ENCODE measurements around the gene SSNA1. TPM values are rescaled to one million over a fixed set of nuclear protein-coding genes. Genes with fewer than 3 reads are reported as not detected.

Gene SSNA1
- total and polyA plus RNA-seq, 9 of the 15 experiments (the other 6 are each of a cell fraction or from before 2014, with no cell fraction given), result 1.9 to 130 (median 57.1) TPM

DNA sequence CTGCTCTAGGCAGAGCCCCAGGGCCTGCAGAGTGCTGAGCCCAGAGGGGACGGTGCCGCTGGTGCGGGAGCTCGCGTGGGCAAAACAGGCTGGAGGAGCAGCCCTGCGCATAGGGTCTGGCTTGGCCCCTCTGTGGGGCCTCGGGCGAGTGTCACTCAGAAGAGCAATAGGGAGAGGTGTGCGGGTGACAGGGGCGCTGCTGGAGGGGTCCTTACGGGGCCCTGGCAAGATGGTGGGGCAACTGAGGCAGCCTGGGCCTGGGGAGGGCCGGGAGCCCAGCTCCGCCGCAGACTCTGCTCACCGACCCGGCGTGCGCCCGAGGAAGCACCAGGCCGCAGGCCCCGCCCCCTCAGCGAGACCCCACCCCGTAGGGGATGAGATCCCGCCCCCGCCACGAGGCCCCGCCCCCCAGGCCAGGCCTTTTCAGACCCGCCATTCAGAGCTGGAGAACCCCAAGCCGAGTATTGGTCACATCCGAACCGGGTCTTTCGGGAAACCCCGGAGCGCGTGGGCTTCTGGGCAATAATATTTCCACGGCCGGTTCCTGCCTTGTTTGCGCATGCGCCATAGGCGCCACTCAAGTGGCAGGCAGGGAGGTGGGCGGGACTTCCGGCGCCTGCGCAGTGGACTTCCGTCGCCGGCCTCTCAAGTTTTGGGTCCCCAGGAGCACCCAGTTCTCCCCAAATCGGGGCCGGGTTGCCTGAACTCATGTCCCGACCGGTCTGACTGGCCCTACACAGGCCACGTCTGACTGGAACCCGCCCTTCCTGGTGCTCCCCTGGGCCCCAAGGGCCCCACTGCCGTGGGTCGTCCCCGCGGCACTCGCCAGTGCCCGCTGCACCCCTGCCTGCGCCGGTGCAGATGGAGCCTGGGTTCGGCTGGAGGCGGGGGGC is 34.8 kb downstream of the SSNA1 start (continued):
- TF ChIP-seq, protein P1, sequence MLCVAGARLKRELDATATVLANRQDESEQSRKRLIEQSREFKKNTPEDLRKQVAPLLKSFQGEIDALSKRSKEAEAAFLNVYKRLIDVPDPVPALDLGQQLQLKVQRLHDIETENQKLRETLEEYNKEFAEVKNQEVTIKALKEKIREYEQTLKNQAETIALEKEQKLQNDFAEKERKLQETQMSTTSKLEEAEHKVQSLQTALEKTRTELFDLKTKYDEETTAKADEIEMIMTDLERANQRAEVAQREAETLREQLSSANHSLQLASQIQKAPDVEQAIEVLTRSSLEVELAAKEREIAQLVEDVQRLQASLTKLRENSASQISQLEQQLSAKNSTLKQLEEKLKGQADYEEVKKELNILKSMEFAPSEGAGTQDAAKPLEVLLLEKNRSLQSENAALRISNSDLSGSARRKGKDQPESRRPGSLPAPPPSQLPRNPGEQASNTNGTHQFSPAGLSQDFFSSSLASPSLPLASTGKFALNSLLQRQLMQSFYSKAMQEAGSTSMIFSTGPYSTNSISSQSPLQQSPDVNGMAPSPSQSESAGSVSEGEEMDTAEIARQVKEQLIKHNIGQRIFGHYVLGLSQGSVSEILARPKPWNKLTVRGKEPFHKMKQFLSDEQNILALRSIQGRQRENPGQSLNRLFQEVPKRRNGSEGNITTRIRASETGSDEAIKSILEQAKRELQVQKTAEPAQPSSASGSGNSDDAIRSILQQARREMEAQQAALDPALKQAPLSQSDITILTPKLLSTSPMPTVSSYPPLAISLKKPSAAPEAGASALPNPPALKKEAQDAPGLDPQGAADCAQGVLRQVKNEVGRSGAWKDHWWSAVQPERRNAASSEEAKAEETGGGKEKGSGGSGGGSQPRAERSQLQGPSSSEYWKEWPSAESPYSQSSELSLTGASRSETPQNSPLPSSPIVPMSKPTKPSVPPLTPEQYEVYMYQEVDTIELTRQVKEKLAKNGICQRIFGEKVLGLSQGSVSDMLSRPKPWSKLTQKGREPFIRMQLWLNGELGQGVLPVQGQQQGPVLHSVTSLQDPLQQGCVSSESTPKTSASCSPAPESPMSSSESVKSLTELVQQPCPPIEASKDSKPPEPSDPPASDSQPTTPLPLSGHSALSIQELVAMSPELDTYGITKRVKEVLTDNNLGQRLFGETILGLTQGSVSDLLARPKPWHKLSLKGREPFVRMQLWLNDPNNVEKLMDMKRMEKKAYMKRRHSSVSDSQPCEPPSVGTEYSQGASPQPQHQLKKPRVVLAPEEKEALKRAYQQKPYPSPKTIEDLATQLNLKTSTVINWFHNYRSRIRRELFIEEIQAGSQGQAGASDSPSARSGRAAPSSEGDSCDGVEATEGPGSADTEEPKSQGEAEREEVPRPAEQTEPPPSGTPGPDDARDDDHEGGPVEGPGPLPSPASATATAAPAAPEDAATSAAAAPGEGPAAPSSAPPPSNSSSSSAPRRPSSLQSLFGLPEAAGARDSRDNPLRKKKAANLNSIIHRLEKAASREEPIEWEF (CRISPR knock-in tag; IDR thresholded peaks at IDR 0.05), result no peak
- TF ChIP-seq ZNF124 (CRISPR knock-in tag; IDR thresholded peaks at IDR 0.05) (no peak), RBM25 (IDR thresholded peaks at IDR 0.05; ENCODE audit: low read depth, low read length, severe bottlenecking) (no peak), MTA2 (IDR thresholded peaks at IDR 0.05; ENCODE audit: low read depth) (no peak), MYBL2 (IDR thresholded peaks at IDR 0.05; ENCODE audit: low read depth) (no peak), MYBL2 (CRISPR knock-in tag; IDR thresholded peaks at IDR 0.05; ENCODE audit: borderline replicate concordance) (no peak), STAT5B (CRISPR knock-in tag; IDR thresholded peaks at IDR 0.05) (no peak), MYNN (IDR thresholded peaks at IDR 0.05) (peak; percentile 8; the same call in 1 of the 2 replicates), MYNN (CRISPR knock-in tag; IDR thresholded peaks at IDR 0.05) (no peak), E2F3 (CRISPR knock-in tag; IDR thresholded peaks at IDR 0.05) (no peak), RAD21 (CRISPR knock-in tag; conservative IDR thresholded peaks at IDR 0.05 in 1 of 2, IDR thresholded peaks at IDR 0.05 in 1 of 2) (no peak), GABPB1 (CRISPR knock-in tag; IDR thresholded peaks at IDR 0.05) (peak; percentile 92), NFE2 (IDR thresholded peaks at IDR 0.05; ENCODE audit: low read depth) (no peak), PCBP1 (IDR thresholded peaks at IDR 0.05; ENCODE audit: low read depth, low read length, poor library complexity, severe bottlenecking) (no peak), TRIM24 (IDR thresholded peaks at IDR 0.05) (peak in 1 of 2 experiments; percentile 81; a peak in 2 of 4 replicates)
- TF ChIP-seq, protein P2, sequence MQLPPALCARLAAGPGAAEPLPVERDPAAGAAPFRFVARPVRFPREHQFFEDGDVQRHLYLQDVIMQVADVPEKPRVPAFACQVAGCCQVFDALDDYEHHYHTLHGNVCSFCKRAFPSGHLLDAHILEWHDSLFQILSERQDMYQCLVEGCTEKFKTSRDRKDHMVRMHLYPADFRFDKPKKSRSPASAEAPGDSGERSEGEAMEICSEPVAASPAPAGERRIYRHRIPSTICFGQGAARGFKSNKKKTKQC (CRISPR knock-in tag; IDR thresholded peaks at IDR 0.05), result peak; percentile 72; the same call in 1 of the 2 replicates
- TF ChIP-seq, protein P3, sequence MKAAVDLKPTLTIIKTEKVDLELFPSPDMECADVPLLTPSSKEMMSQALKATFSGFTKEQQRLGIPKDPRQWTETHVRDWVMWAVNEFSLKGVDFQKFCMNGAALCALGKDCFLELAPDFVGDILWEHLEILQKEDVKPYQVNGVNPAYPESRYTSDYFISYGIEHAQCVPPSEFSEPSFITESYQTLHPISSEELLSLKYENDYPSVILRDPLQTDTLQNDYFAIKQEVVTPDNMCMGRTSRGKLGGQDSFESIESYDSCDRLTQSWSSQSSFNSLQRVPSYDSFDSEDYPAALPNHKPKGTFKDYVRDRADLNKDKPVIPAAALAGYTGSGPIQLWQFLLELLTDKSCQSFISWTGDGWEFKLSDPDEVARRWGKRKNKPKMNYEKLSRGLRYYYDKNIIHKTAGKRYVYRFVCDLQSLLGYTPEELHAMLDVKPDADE (conservative IDR thresholded peaks at IDR 0.05; ENCODE audit: control insufficient read depth, low read depth, low read length), result no peak
- TF ChIP-seq, protein P4, sequence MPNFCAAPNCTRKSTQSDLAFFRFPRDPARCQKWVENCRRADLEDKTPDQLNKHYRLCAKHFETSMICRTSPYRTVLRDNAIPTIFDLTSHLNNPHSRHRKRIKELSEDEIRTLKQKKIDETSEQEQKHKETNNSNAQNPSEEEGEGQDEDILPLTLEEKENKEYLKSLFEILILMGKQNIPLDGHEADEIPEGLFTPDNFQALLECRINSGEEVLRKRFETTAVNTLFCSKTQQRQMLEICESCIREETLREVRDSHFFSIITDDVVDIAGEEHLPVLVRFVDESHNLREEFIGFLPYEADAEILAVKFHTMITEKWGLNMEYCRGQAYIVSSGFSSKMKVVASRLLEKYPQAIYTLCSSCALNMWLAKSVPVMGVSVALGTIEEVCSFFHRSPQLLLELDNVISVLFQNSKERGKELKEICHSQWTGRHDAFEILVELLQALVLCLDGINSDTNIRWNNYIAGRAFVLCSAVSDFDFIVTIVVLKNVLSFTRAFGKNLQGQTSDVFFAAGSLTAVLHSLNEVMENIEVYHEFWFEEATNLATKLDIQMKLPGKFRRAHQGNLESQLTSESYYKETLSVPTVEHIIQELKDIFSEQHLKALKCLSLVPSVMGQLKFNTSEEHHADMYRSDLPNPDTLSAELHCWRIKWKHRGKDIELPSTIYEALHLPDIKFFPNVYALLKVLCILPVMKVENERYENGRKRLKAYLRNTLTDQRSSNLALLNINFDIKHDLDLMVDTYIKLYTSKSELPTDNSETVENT (CRISPR knock-in tag; IDR thresholded peaks at IDR 0.05), result peak; percentile 64; the same call in 1 of the 2 replicates
